Measurements from ENCODE around the gene C5orf58. TPM values are rescaled to one million over a fixed set of nuclear protein-coding genes. Genes with fewer than 3 reads are reported as not detected.

Gene C5orf58
- total RNA-seq, 1 donor from 2014 or later, result not detected

DNA sequence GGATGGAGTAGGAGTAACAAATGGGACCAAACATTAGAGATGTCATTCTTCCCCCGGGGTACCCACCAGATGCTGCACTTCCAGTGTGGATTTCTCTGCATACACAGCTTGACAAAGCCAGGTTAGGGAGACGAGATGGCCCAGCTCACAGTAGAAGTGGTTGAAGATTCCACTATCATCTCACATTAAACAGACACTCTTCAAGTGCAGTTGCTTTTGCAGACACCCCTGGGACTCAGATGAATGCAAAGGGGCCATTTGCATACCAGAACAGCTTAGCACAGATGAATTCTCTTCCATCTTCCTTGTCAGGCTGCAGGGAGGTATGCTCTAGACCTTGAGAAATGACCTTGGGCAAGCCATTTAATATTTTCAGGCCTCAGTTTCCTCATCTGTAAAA is 12.6 kb upstream of the C5orf58 start:
- TF ChIP-seq, protein P1, sequence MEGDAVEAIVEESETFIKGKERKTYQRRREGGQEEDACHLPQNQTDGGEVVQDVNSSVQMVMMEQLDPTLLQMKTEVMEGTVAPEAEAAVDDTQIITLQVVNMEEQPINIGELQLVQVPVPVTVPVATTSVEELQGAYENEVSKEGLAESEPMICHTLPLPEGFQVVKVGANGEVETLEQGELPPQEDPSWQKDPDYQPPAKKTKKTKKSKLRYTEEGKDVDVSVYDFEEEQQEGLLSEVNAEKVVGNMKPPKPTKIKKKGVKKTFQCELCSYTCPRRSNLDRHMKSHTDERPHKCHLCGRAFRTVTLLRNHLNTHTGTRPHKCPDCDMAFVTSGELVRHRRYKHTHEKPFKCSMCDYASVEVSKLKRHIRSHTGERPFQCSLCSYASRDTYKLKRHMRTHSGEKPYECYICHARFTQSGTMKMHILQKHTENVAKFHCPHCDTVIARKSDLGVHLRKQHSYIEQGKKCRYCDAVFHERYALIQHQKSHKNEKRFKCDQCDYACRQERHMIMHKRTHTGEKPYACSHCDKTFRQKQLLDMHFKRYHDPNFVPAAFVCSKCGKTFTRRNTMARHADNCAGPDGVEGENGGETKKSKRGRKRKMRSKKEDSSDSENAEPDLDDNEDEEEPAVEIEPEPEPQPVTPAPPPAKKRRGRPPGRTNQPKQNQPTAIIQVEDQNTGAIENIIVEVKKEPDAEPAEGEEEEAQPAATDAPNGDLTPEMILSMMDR (conservative IDR thresholded peaks at IDR 0.05; ENCODE audit: low read depth, low read length), result no peak
- DNase-seq (ENCODE audit: low read depth), result no peak
- no peak overlapping the region for H3K4me3 ChIP-seq (ENCODE audit: low read depth, low read length)

DNA sequence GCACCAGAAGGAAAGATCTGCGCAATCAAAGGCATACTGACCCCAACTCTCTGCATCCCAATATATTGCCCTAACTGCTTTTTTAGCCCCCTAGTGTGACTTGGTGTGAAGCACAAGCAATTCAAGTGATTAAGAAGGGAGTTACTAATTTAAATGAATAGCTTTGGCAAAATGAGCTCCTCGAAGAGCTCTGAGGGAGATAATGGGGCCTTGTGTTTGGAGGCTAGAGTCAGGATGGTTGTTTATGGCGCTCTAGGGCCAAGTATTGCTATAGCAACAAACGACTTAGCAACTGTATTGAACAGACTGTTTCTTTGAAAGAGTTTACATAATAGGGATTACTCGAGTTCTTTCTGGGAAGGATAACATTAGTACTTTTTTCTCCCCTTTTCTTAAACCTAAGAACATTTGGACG is 11.5 kb upstream of the C5orf58 start:
- TF ChIP-seq, protein P1 (conservative IDR thresholded peaks at IDR 0.05; ENCODE audit: low read depth, low read length), result peak; percentile 11
- no peak for DNase-seq (ENCODE audit: low read depth)

GRCh38 chr5:170223360-170223759 is 9.4 kb upstream of the C5orf58 start:
- DNase-seq (ENCODE audit: low read depth), result no peak
- H3K4me3 ChIP-seq (ENCODE audit: low read depth, low read length), result no peak overlapping the region
- TF ChIP-seq, protein P1 (conservative IDR thresholded peaks at IDR 0.05; ENCODE audit: low read depth, low read length), result no peak

More for the DNA sequence above, 11.5 kb upstream of the C5orf58 start:
- H3K4me3 ChIP-seq (ENCODE audit: low read depth, low read length), result no peak overlapping the region

GRCh38 chr5:170223906-170224305 is 8.9 kb upstream of the C5orf58 start:
- no peak overlapping the region for H3K4me3 ChIP-seq (ENCODE audit: low read depth, low read length)
- no peak for DNase-seq (ENCODE audit: low read depth)
- TF ChIP-seq, protein P1 (conservative IDR thresholded peaks at IDR 0.05; ENCODE audit: low read depth, low read length), result no peak

GRCh38 chr5:170225326-170226128 is 7.3 kb upstream of the C5orf58 start:
- H3K4me3 ChIP-seq (ENCODE audit: low read depth, low read length), result no peak overlapping the region
- TF ChIP-seq, protein P1 (conservative IDR thresholded peaks at IDR 0.05; ENCODE audit: low read depth, low read length), result peak; percentile 86
- no peak for DNase-seq (ENCODE audit: low read depth)

- no peak for DNase-seq (ENCODE audit: low read depth)
- H3K4me3 ChIP-seq (ENCODE audit: low read depth, low read length), result no peak overlapping the region
- TF ChIP-seq, protein P1 (conservative IDR thresholded peaks at IDR 0.05; ENCODE audit: low read depth, low read length), result no peak
These were observed 6.6 kb upstream of the C5orf58 start for GRCh38 chr5:170226129-170226615.

DNA sequence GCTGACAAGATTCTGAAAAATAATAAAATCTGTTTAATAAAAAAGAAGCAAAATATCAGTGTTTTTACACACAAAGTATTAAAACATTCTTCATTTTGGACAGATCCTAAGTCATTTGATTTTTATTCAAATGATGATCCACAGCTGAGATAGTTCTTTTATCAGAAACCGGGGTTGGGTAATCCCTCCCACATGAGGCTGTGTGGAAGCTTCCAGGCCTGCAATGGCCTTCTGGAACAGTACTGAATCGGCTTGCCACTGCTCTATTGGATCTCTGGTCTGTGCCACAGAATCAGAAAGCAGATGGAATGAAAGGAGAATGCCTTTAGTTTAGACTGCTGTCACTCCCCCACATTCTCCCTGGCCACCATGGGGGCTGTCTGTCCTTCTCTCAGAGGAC is 6.1 kb upstream of the C5orf58 start:
- no peak for DNase-seq (ENCODE audit: low read depth)
- H3K4me3 ChIP-seq (ENCODE audit: low read depth, low read length), result no peak overlapping the region
- TF ChIP-seq, protein P1 (conservative IDR thresholded peaks at IDR 0.05; ENCODE audit: low read depth, low read length), result no peak
